ENCODE measurements around the gene LHPP.

LHPP gene

DNA sequence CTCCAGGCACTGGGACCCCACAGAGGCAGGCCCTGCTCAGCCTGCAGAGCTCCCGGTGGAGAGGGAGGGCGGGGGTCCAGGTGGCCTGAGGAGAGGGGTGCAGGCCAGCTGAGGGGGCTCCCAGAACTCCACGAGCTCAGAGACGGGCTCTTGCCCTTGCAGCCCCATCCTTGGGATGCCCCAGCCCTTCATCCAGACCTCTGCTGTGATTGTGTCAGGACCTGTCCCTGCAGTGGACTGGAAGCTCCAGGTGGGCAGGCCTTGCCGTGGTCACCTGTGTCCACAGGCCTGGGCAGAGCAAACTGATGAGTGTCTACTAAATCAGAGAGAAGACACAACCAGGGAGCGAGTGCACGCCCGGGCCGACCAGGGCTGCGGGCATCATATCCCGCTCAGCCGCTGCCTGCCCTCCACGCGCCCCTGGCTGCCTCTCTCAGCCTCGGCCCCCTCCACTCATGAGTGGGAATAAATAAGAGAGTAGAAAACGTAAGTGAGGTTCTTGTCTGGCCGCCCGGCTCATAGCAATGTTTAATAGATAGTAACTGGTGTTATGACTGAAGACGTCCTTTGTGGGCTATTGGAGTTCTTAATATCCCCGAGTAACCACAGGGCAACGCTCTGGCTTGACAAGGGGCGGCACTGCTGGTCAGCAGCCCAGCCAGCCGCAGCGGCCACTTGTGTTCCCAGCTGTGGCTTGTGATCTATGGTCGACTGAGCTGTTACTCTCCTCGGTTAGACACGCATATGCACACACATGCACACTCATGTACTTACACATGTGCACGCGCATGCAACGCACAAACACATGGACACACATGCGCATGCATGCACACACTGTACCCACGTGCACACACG lies 105.6 kb downstream of the LHPP start:
- H3K9ac ChIP-seq (ENCODE audit: low read length), result no peak overlapping the region
- no peaks in the 10 kb centered on the region for H3K9me3 ChIP-seq (ENCODE audit: control insufficient read depth, low read depth, low read length)
- H3K27me3 ChIP-seq (ENCODE audit: control insufficient read depth, insufficient read depth, low read length), result no peaks in the 10 kb centered on the region
- peaks cover 9% of the 10 kb centered on the region for H3K4me1 ChIP-seq (ENCODE audit: control insufficient read depth, low read depth, low read length)
- H3K4me3 ChIP-seq (ENCODE audit: low read length), result no peak overlapping the region
- H3K27ac ChIP-seq (ENCODE audit: low read length), result no peak overlapping the region
- no peaks in the 10 kb centered on the region for H3K36me3 ChIP-seq (ENCODE audit: control insufficient read depth, low read depth, low read length)

DNA sequence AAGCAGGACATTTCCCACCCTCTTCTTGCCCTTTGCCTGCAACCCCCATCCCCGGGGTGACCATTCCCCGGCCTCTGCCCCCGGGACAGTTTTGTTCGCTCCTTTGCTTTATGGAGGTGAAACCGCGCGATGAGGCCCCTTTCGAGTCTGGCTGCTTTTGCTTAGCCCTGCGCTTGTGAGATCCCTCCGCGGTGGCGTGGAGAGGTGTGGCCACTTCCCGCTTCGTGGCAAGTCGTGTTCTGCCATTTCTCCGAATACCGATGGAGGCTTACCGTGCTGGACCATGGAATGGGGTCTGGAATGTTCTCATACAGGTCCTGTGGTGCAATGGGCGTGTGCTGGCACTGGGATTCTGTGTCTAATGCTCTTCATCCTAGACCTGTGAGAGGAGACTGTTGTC lies 106.7 kb downstream of the LHPP start:
- Histone ChIP-seq H3K27ac (ENCODE audit: low read length) (no peak overlapping the region), H3K4me3 (ENCODE audit: low read length) (no peak overlapping the region), H3K36me3 (ENCODE audit: control insufficient read depth, low read depth, low read length) (no peaks in the 10 kb centered on the region), H3K4me1 (ENCODE audit: control insufficient read depth, low read depth, low read length) (peaks cover 9% of the 10 kb centered on the region), H3K9ac (ENCODE audit: low read length) (no peak overlapping the region), H3K27me3 (ENCODE audit: control insufficient read depth, insufficient read depth, low read length) (no peaks in the 10 kb centered on the region), H3K9me3 (ENCODE audit: control insufficient read depth, low read depth, low read length) (no peaks in the 10 kb centered on the region)

GRCh38 chr10:124568848-124569622 lies 107.4 kb downstream of the LHPP start:
- Histone ChIP-seq H3K4me3 (ENCODE audit: low read length) (no peak overlapping the region), H3K9ac (ENCODE audit: low read length) (no peak overlapping the region)

GRCh38 chr10:124569623-124570470 lies 108.2 kb downstream of the LHPP start:
- Histone ChIP-seq H3K27ac (ENCODE audit: low read length) (no peak overlapping the region), H3K9ac (ENCODE audit: low read length) (no peak overlapping the region), H3K4me1 (ENCODE audit: control insufficient read depth, low read depth, low read length) (peaks cover 9% of the 10 kb centered on the region), H3K4me3 (ENCODE audit: low read length) (no peak overlapping the region), H3K27me3 (ENCODE audit: control insufficient read depth, insufficient read depth, low read length) (no peaks in the 10 kb centered on the region), H3K9me3 (ENCODE audit: control insufficient read depth, low read depth, low read length) (no peaks in the 10 kb centered on the region), H3K36me3 (ENCODE audit: control insufficient read depth, low read depth, low read length) (no peaks in the 10 kb centered on the region)

More at GRCh38 chr10:124568848-124569622, 107.4 kb downstream of the LHPP start:
- H3K9me3 ChIP-seq (ENCODE audit: control insufficient read depth, low read depth, low read length), result no peaks in the 10 kb centered on the region
- no peak overlapping the region for H3K27ac ChIP-seq (ENCODE audit: low read length)
- H3K36me3 ChIP-seq (ENCODE audit: control insufficient read depth, low read depth, low read length), result no peaks in the 10 kb centered on the region
- no peaks in the 10 kb centered on the region for H3K27me3 ChIP-seq (ENCODE audit: control insufficient read depth, insufficient read depth, low read length)
- peaks cover 9% of the 10 kb centered on the region for H3K4me1 ChIP-seq (ENCODE audit: control insufficient read depth, low read depth, low read length)

GRCh38 chr10:124570646-124571045 lies 109.0 kb downstream of the LHPP start:
- no peak overlapping the region for H3K4me3 ChIP-seq (ENCODE audit: low read length)
- no peak overlapping the region for H3K27ac ChIP-seq (ENCODE audit: low read length)
- H3K9ac ChIP-seq (ENCODE audit: low read length), result no peak overlapping the region
- H3K9me3 ChIP-seq (ENCODE audit: control insufficient read depth, low read depth, low read length), result no peaks in the 10 kb centered on the region
- H3K4me1 ChIP-seq (ENCODE audit: control insufficient read depth, low read depth, low read length), result peaks cover 1% of the 10 kb centered on the region
- no peaks in the 10 kb centered on the region for H3K36me3 ChIP-seq (ENCODE audit: control insufficient read depth, low read depth, low read length)
- H3K27me3 ChIP-seq (ENCODE audit: control insufficient read depth, insufficient read depth, low read length), result no peaks in the 10 kb centered on the region

DNA sequence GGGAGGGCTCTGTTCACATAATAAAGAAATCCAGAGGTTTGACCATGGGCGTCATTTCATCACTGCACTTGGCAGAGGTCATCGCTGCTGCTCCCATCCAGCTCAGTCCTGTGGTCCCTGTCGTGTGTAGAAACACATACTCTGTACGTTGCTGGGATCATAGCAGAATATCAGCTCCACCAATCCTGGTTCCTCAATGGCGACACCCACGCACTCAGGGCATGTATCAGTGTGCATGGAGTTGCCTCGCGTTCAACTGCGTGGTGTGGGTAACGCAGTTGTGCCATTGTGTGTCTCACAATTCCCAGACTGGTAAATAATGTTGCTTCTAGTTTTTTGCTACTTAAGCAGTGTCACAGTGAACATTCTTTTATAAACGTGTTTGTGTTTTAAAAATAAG lies 111.1 kb downstream of the LHPP start:
- no peaks in the 10 kb centered on the region for H3K4me1 ChIP-seq (ENCODE audit: control insufficient read depth, low read depth, low read length)
- no peaks in the 10 kb centered on the region for H3K27me3 ChIP-seq (ENCODE audit: control insufficient read depth, insufficient read depth, low read length)
- H3K36me3 ChIP-seq (ENCODE audit: control insufficient read depth, low read depth, low read length), result no peaks in the 10 kb centered on the region
- no peaks in the 10 kb centered on the region for H3K9me3 ChIP-seq (ENCODE audit: control insufficient read depth, low read depth, low read length)
- no peak overlapping the region for H3K27ac ChIP-seq (ENCODE audit: low read length)
- H3K4me3 ChIP-seq (ENCODE audit: low read length), result no peak overlapping the region
- H3K9ac ChIP-seq (ENCODE audit: low read length), result no peak overlapping the region

DNA sequence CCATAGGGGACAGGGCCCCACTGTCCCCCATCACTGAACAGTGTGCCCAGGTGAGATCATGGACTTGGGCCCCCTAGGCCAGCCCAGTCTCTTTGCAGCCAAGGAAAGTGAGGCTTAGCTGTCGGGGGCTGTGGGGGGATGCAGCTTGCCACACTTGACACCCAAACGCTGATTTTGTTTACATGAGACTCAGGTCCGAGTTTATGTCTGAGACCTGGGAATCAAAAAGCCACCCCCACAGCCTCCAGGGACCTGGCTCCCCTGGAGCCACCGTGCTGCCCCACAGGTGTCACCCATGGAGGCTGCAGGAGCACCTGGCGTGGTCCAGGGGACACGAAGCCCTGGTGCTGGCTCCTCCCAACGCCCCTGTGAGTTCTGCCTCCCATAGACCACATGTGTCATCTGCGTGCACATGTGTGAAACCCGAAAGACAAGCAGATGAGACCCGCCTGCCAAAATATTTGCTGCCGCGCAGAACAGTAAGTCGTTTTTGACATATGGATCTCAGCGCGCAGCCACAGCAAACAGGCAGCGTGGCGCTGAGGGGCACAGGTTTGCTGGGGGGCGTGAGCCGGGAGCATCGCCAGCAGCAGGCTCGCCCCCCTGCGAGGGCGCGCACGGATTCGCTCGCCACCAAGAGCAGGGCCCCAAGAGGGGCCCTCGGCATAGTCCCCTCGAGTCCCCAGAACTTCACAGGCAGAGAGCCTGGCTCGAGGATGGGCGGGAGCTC lies 112.3 kb downstream of the LHPP start:
- Histone ChIP-seq H3K27me3 (ENCODE audit: control insufficient read depth, insufficient read depth, low read length) (no peaks in the 10 kb centered on the region), H3K9ac (ENCODE audit: low read length) (no peak overlapping the region), H3K27ac (ENCODE audit: low read length) (no peak overlapping the region)

GRCh38 chr10:124574456-124575070 lies 112.9 kb downstream of the LHPP start:
- Histone ChIP-seq H3K36me3 (ENCODE audit: control insufficient read depth, low read depth, low read length) (no peaks in the 10 kb centered on the region), H3K9ac (ENCODE audit: low read length) (no peak overlapping the region), H3K4me3 (ENCODE audit: low read length) (no peak overlapping the region), H3K27me3 (ENCODE audit: control insufficient read depth, insufficient read depth, low read length) (no peaks in the 10 kb centered on the region), H3K4me1 (ENCODE audit: control insufficient read depth, low read depth, low read length) (no peaks in the 10 kb centered on the region), H3K9me3 (ENCODE audit: control insufficient read depth, low read depth, low read length) (no peaks in the 10 kb centered on the region), H3K27ac (ENCODE audit: low read length) (no peak overlapping the region)

More for the DNA sequence above, 112.3 kb downstream of the LHPP start:
- no peaks in the 10 kb centered on the region for H3K4me1 ChIP-seq (ENCODE audit: control insufficient read depth, low read depth, low read length)
- H3K9me3 ChIP-seq (ENCODE audit: control insufficient read depth, low read depth, low read length), result no peaks in the 10 kb centered on the region
- no peak overlapping the region for H3K4me3 ChIP-seq (ENCODE audit: low read length)
- no peaks in the 10 kb centered on the region for H3K36me3 ChIP-seq (ENCODE audit: control insufficient read depth, low read depth, low read length)

GRCh38 chr10:124575107-124576035 lies 113.7 kb downstream of the LHPP start:
- Histone ChIP-seq H3K27ac (ENCODE audit: low read length) (no peak overlapping the region), H3K36me3 (ENCODE audit: control insufficient read depth, low read depth, low read length) (no peaks in the 10 kb centered on the region)

More at GRCh38 chr10:124575107-124576035, 113.7 kb downstream of the LHPP start:
- no peak overlapping the region for H3K9ac ChIP-seq (ENCODE audit: low read length)
- no peaks in the 10 kb centered on the region for H3K4me1 ChIP-seq (ENCODE audit: control insufficient read depth, low read depth, low read length)
- H3K27me3 ChIP-seq (ENCODE audit: control insufficient read depth, insufficient read depth, low read length), result no peaks in the 10 kb centered on the region
- H3K4me3 ChIP-seq (ENCODE audit: low read length), result no peak overlapping the region
- no peaks in the 10 kb centered on the region for H3K9me3 ChIP-seq (ENCODE audit: control insufficient read depth, low read depth, low read length)
